ENCODE results near the gene USP1.

- TF ChIP-seq CTCF (IDR thresholded peaks at IDR 0.05; ENCODE audit: insufficient read depth, low read length, poor library complexity, severe bottlenecking) (no peak), EZH2phosphoT487 (conservative IDR thresholded peaks at IDR 0.05; ENCODE audit: low read length) (no peak)
Observed at GRCh38 chr1:62389531-62389930, 47.3 kb upstream of the USP1 start.
